WTC11 (cell line): ENCODE measurements around the gene FERMT2.

Experiments
- ATF2 ChIP-seq: sonication (generic); formaldehyde crosslinking; IDR thresholded peaks from 2 replicates; pipeline ENCODE4 v1.8.1; 2022; ENCODE audit warnings: low read depth, missing genetic modification reagents, borderline replicate concordance
- CBFB ChIP-seq: sonication (generic); formaldehyde crosslinking; IDR thresholded peaks from 2 replicates; pipeline ENCODE4 v1.8.1; 2022; ENCODE audit warnings: mild to moderate bottlenecking, low read depth, missing genetic modification reagents
- CDX4 ChIP-seq: fragments of 250-450 bp; sonication (Bioruptor Pico); IDR thresholded peaks from 2 replicates; pipeline ENCODE4 v1.9.0; 2021; ENCODE audit warnings: moderate library complexity, mild to moderate bottlenecking, inconsistent platforms, borderline replicate concordance
- CTCF ChIP-seq: fragments of 200-600 bp; IDR thresholded peaks from 2 replicates; pipeline ENCODE4 v1.8.0; 2022; ENCODE audit warnings: antibody characterized with exemption
- E2F4 ChIP-seq: sonication (generic); formaldehyde crosslinking; IDR thresholded peaks from 2 replicates; pipeline ENCODE4 v1.8.1; 2022; ENCODE audit warnings: low read depth, mild to moderate bottlenecking, moderate library complexity, missing genetic modification reagents, borderline replicate concordance
- ETV6 ChIP-seq: sonication (generic); formaldehyde crosslinking; IDR thresholded peaks from 2 replicates; pipeline ENCODE4 v1.8.1; 2022; ENCODE audit warnings: mild to moderate bottlenecking, missing genetic modification reagents
- HMGXB4 ChIP-seq: sonication (generic); formaldehyde crosslinking; IDR thresholded peaks from 2 replicates; pipeline ENCODE4 v1.8.1; 2023; ENCODE audit warnings: mild to moderate bottlenecking, moderate library complexity, missing genetic modification reagents
- NFE2L1 ChIP-seq: sonication (generic); formaldehyde crosslinking; IDR thresholded peaks from 2 replicates; pipeline ENCODE4 v1.8.1; 2023; ENCODE audit warnings: missing genetic modification reagents
- SMAD3 ChIP-seq: sonication (generic); formaldehyde crosslinking; IDR thresholded peaks from 2 replicates; pipeline ENCODE4 v1.8.0; 2022; ENCODE audit warnings: missing genetic modification reagents, mild to moderate bottlenecking, borderline replicate concordance
- TCF7 ChIP-seq: sonication (generic); formaldehyde crosslinking; IDR thresholded peaks from 2 replicates; pipeline ENCODE4 v1.8.0; 2022; ENCODE audit warnings: mild to moderate bottlenecking, low read depth, missing genetic modification reagents, moderate library complexity
- USF1 ChIP-seq: sonication (generic); formaldehyde crosslinking; IDR thresholded peaks from 2 replicates; pipeline ENCODE4 v1.8.0; 2022; ENCODE audit warnings: mild to moderate bottlenecking, missing genetic modification reagents
- ZBTB21 ChIP-seq: sonication (generic); formaldehyde crosslinking; IDR thresholded peaks from 2 replicates; pipeline ENCODE4 v1.8.1; 2023; ENCODE audit warnings: mild to moderate bottlenecking, missing genetic modification reagents, borderline replicate concordance
- ZNF263 ChIP-seq: sonication (generic); formaldehyde crosslinking; IDR thresholded peaks from 2 replicates; pipeline ENCODE4 v1.8.1; 2022; ENCODE audit warnings: low read depth, mild to moderate bottlenecking, moderate library complexity, missing genetic modification reagents
- ZNF317 ChIP-seq: sonication (generic); formaldehyde crosslinking; IDR thresholded peaks from 2 replicates; pipeline ENCODE4 v1.8.1; 2023; ENCODE audit warnings: low read depth, mild to moderate bottlenecking, moderate library complexity, missing genetic modification reagents, borderline replicate concordance

DNA sequence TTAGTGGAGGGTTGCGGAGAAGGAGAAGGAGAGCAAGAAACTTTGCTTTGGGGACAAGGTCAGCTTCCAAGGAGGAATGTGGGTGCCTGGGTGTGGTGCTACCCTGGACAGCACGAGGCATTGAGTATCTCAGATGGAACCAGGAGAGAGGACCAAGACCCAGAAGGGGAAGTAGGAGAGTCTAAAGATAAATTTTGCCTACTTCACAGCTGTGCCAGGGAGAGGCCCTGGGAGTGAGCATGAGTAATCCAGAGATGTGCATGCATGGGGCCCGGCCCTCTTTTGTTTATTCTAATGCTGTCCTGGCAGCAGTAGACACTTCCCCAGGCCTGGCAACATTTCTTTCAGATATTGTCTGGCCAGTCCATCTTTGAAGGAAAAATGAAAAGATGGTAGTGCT lies 110.0 kb downstream of the FERMT2 start:
- TF ChIP-seq CTCF (no peak), CDX4 (CRISPR knock-in tag) (no peak), ZBTB21 (CRISPR knock-in tag) (no peak), ATF2 (no peak), E2F4 (CRISPR knock-in tag) (no peak), NFE2L1 (CRISPR knock-in tag) (no peak), SMAD3 (CRISPR knock-in tag) (no peak), HMGXB4 (CRISPR knock-in tag) (no peak), TCF7 (no peak), CBFB (CRISPR knock-in tag) (no peak), ZNF263 (CRISPR knock-in tag) (no peak), ZNF317 (no peak), ETV6 (no peak), USF1 (CRISPR knock-in tag) (no peak)
